Raji (cell line): ENCODE measurements around the gene GRK5.

Source experiments
- POLR2A ChIP-seq: IDR thresholded peaks from 2 replicates; pipeline ENCODE4 v1.6.1; 2011; ENCODE audit warnings: low read depth, low read length, control low read depth; ENCODE audit not compliant: insufficient read depth

GRK5 gene

DNA sequence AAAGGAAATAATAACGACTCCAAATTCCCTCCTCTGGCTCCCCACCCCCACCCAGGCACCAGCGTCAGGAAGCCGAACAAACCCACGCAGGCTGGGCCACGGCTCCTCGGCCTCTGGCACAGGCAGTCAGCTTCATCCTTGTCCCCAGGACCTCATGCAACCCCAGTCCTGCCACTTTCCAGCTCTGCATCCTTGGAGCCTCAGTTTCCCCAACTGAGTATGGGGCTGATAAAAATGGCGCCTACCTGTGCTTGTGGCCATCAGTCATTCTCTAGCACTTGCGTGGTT lies 198.1 kb downstream of the GRK5 start:
- TF ChIP-seq POLR2A = no peak

DNA sequence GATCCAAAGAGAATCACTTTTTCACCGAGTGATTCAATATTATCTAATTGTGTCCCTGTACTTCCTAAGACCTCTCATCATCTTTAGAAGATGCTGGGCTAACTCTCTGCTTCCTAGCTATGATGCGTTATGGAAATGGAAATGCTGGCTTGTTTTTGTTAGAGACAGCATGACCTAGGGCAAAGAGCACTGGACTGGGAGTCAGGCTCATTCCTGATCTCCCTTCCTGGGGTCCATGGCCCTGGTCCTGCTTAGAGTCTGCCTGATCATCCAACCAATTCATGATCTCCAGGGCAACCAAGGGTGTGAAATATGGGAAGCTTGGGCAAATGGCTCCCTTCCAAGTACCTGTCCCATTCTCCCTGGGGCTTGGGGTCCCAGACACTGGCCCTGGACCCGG lies 198.8 kb downstream of the GRK5 start:
- TF ChIP-seq POLR2A = no peak

DNA sequence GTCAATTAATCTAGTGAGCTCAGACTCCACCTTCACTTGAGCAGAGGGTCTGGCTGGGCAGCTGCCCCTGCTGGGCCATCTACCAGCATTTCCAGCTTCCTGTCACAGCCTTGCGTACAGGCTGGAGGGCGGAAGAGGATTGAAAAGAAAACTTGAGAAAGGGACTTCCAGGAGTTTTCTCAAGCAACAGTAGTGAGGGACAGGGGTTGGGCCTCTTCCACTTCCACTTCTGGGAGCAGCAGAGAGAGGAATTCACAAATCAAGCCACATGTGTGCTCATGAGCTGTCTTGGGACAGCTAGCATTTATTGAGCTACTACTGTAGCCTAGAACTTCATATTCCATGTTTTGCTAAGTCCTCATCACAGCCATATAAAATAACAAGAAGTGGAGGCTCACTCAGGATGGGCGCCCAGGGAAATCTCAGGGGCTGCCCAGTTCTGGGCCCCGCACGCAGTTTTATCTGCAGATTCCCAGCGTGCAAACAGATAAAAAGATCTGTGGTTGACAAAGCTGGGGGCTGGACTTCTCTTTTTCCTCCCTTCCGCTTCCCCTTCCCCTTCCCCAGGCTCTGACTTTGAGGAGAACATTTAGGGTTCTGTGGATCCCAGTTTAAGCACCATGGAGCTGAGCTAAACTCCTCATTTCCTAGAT lies 199.4 kb downstream of the GRK5 start:
- no peak for TF ChIP-seq POLR2A

DNA sequence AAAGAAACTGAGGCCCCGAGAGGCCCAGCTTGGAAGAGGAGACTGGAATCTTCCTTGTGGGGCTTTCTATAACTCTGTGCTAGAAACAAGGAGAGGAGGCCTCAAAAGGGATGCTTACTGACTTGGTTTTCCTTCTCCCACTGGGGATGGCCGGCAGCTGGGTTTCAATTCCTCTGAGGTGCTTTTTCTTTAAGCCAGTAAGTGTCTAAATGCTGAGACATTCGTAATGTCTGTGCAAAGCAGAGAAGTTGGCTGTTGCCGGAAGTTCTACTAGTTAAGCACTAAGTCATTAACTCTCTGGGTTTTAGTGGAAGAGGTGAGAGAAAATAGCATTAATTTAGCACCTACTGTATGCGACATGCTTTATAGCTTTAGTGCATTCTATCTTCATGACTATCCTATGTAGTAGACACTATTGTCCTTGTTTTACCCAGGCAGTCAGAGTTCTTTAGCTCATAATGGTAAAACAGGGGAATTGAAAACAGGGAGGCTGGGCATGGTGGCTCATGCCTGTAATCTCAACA lies 199.9 kb downstream of the GRK5 start:
- TF ChIP-seq POLR2A = no peak

DNA sequence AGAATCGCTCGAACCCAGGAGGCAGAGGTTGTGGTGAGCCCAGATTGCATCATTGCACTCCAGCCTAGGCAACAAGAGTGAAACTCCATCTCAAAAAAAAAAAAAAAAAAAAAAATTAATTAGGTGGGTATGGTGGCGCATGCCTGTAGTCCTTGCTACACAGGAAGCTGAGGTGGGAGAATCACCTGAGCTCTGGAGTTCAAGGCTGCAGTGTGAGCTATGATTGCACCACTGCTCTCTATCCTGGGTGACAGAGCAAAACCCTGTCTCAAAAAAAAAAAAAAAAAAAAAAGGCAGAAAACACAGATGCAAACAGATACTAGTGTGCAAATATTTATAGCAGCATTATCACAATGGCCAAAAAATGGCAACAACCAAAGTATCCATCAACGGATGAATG lies 200.7 kb downstream of the GRK5 start:
- TF ChIP-seq POLR2A = no peak

DNA sequence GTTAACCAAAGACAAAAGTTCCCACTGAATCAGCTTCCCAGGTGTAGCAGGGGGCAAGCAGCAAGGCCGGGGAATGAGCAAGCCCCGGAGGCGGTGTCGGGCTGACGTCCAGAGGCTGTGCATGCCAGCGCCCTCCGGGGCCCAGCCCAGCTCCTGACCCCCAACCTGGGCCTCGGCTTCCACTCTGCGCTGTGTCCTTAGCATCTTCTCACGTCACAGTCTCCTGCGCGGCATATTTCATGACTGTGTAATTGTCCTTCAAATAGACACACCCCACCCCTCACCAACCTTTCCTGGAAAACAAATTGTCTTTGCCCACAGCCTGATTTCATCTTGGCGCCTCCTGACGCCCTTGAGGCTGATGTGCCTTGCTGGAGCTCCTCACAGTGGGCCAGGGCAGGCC lies 201.6 kb downstream of the GRK5 start:
- no peak for TF ChIP-seq POLR2A

DNA sequence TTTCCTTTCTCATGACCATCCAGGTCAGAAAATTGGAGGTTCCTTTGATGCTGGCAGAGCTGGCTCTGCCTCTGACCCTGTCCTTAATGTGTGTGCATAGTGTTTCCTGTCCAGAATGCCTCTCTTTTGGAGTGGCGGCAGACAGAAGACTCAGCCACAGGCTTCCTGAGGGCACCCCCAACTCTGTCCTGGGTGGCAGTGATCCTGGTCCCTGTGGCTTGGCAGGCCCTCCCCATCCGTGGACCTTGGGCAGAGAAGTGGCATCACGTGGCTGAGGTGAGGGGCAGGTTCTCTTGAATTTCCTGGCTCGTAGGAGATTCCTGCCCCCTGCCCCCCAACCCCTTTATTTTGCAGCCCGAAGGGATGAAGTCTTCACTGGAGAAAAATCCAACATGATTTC lies 202.0 kb downstream of the GRK5 start:
- TF ChIP-seq POLR2A = no peak

DNA sequence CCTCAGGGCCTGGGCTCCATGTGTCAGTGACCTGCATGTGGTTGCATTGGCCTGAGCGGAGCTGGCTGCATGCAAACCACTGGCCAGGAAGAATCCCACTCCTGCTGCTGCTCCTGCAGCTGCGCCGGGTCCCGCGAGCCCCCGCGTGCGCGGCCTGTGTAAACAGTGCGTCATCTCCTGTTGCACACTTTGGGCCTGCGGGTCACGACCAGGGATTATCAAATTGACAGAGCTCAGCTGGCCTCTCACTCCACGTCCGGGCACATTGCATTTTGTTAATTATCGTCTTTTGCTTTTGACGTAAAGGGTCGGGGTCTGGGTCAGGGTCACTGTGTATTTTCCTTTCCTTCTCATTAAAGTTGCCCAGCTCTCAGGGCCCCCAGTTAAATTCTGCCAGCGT lies 202.5 kb downstream of the GRK5 start:
- TF ChIP-seq POLR2A = no peak

DNA sequence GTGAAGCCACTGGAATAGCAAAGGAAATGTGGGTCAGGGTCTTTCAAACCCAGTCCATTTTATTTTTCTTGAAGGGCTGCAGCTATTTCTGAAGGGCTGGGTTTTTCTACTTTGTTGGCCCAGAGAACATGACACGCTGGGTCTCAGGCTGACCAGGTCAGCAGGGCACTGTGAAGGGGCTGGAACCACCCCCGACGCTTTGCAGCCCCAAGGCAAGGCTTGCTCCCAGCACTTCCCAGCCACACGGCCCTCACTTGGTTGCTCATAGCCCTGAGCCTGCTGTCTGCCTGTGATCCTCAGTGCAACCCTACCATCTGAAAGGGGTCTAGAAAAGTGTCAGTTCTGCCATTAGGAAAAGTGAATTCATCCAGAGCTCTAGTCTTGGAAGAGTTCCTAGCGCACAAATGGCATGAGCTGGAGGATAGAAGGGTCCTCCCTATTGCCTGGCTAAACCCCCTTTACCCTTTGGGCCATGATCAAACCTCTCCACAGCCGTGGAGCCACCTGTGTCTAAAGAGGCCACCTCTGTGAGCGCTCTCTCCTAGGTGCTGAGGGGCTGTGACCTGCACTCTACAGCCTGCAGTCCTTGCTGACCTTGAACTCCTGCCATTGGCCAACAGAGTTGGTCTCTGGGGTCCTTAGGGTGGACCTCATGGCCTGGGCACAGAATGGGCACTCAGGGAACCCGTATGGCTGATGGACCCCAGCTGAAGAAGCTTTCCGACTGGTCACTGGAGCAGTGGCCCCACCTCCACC lies 203.2 kb downstream of the GRK5 start:
- no peak for TF ChIP-seq POLR2A

DNA sequence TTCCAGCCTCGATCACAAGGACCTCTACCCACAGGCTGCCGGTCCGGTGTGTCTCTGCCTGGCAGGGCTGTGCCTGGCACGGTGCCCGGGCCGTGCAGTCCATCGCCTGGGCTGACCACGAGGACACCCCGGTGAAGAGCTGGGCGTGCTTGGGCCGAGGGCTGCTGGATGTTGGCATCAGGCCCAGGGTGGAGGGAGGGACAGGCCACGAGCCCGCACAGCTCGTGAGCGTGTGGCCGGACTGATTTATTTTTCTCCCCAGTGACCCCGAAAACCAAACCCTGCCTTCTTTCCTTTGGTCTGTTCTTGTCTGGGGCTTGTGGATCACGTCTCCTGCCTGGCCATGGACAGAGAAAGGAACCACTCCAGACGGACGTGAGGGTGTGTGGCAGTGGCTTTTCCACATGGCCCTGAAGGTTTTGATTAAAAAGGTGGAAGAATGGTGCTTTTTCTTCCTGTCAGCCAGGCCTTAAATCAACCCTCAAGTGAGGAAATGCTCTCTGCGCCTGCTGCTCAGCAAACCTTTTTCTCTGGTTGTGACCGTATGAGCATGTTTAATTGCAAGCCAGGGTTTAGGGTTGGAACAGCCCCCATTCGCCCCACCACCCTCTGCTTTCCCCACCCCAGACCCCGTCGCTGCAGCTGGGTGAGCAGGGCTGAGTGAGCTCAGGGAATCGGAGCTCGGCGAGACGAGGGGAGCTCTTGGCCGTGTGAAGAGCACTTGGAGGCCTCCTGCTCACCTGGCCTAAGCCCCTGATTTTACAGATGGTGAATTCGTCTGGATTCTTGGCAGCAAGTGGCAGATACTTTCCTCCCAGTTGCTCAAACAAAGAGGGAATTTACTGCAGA lies 205.1 kb downstream of the GRK5 start:
- TF ChIP-seq POLR2A = no peak

DNA sequence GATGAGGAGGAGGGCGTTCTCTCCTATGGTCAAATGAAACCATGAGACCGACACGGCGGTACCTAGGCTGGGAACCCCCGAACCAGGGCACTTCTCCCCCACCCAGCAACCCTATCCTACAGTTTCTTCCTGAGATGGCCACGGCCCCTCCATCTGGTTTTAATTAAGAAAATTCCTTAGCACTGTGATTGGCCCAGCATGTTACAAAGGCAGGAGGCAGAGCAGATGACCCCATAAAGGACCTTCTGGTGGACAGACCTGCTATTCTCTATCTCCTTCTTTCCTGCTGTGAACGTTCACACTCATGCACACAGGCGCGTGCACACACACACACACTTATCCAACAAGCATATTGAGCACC lies 205.7 kb downstream of the GRK5 start:
- TF ChIP-seq POLR2A = no peak

DNA sequence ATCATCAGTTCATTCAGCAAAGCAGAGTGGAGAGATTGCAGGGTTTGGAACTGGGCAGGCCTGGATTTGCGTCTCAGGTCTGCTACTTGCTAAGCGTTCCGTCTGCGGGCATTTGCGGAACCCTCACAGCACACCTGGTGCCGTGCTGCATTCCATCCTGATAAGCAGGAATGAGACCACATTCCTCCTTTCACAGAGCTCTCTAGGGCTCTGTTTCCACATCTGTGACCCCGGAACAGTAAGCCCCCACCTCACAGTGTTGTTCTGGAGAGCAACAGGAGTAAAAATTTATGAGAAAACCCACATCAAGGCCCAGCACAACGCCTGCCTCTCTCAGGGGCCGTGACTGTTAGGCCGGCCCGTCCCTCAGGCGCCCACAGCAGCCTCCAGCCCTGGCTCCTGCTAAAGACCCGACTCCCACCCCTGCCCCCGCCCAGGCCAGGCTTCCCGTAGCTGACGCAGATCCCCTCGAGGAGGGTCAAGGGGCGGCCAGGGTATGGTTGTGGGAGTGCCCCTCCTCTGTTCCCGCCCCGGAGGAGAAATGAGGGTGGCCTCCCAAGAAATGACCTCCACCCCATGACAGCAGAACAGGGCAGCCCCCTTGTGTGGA lies 206.2 kb downstream of the GRK5 start:
- TF ChIP-seq POLR2A = no peak

DNA sequence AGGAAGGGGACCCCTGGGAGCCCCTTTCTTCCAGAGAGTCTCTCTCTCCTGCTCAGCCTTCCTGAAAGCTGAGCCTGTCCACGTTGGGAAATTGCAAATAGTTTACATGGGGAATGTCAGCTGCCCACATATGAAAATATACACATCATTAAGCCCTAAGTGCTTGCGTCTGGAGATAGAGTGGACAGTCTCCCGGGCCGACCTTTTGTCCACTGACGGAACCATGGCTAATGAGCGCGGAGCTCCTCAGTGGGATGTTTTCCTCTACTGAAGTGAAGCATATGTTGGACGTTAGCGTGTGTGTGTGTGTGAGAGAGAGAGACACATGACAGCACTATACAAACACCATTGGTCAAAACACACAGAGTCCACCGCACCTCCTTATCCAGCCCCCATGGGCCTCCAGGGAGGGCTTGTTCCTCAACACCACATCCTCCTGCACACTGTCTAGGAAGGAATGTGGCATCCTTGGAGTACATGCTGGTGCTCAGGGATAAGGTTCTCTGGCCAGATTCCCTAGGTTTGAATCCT lies 206.8 kb downstream of the GRK5 start:
- no peak for TF ChIP-seq POLR2A

DNA sequence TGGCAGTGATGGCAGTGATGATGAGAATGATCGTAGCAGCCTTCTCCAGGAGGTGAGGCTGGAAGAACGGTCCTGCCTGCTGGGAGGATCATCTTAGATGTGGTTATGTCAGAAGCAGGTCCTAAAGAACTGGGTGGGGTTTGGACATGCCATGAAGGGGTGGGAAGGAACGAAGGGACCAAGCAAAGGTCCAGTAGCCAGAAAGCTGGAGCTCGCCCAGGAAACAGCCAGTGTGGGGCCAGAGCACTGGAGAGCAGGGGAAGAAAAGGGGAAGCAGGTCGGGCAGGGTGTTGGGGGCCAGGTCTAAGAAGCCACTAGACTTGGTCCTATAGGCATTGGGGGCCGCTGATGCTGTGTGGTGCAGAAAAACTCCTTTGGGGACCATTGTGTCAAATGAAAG lies 207.8 kb downstream of the GRK5 start:
- no peak for TF ChIP-seq POLR2A
